ENCODE measurements around the gene ATF6. TPM values are rescaled to one million over a fixed set of nuclear protein-coding genes. Genes with fewer than 3 reads are reported as not detected.

The ATF6 gene
- total and polyA plus RNA-seq, 2 of the 8 experiments (the other 6 are each of a cell fraction or from before 2014, with no cell fraction given): 4.6 to 10.0 TPM

DNA sequence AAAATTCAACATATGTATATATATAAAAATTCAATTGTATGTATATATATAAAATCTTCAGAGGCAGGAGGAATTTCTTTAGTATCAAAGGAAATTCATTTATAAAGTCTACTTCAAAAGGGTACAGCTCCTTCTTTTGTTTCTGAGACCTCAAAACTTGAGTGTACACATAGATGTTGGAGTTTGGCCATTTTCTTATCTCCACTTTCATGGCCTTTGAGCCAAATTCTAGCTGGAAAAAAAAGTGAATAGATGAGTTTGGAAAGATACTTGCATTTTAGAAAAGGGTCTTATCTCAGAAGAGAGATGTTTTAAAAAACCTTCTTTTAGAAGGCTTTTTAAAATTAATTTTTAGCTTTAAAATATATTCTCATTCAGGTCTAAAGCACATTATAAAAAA lies 103.2 kb downstream of the ATF6 start:
- H3K23me2 ChIP-seq (ENCODE audit: low read depth, low read length): no peaks in the 10 kb centered on the region
- no peak overlapping the region for H2BK12ac ChIP-seq (ENCODE audit: low read depth, low read length)
- no peak overlapping the region for H3K9ac ChIP-seq (replicated peaks in 1 of 4; ENCODE audit: extremely low read depth in 1 of 4, low read depth in 3 of 4, low read length in 3 of 4)
- no peaks in the 10 kb centered on the region for H4K20me1 ChIP-seq (replicated peaks in 1 of 2; ENCODE audit: control insufficient read depth in 1 of 2, insufficient read depth in 2 of 2, low read length in 2 of 2)
- H2BK20ac ChIP-seq (ENCODE audit: low read length): no peak overlapping the region
- no peak overlapping the region for H4K8ac ChIP-seq (ENCODE audit: extremely low read depth, insufficient read depth, low read length)
- H2BK120ac ChIP-seq (replicated peaks; ENCODE audit: low read depth, low read length): no peak overlapping the region
- H4K91ac ChIP-seq (replicated peaks; ENCODE audit: insufficient read length, low read length): no peak overlapping the region
- no peak for FAIRE-seq
- H2AFZ ChIP-seq (ENCODE audit: low read length): no peak overlapping the region
- H3K14ac ChIP-seq (ENCODE audit: insufficient read length): no peak overlapping the region
- H3K9me3 ChIP-seq (ENCODE audit: insufficient read depth in 2 of 2, low read depth in 1 of 2, low read length in 1 of 2): no peaks in the 10 kb centered on the region
- TF ChIP-seq CTBP2 (IDR thresholded peaks at IDR 0.05; ENCODE audit: borderline replicate concordance, insufficient read depth, insufficient read length, low read length) (no peak), TBP (IDR thresholded peaks at IDR 0.05; ENCODE audit: low read depth, low read length) (no peak), SP4 (IDR thresholded peaks at IDR 0.05; ENCODE audit: low read length) (no peak), RAD21 (IDR thresholded peaks at IDR 0.05 in 1 of 2, conservative IDR thresholded peaks at IDR 0.05 in 1 of 2; ENCODE audit: low read depth in 2 of 2, low read length in 2 of 2) (no peak), SUZ12 (IDR thresholded peaks at IDR 0.05; ENCODE audit: low read length) (no peak), CHD2 (IDR thresholded peaks at IDR 0.05; ENCODE audit: low read length) (no peak), ZNF274 (IDR thresholded peaks at IDR 0.05; ENCODE audit: borderline replicate concordance, extremely low read depth, low read length) (no peak), CBX8 (IDR thresholded peaks at IDR 0.05; ENCODE audit: borderline replicate concordance, low read depth, low read length) (no peak), RFX5 (IDR thresholded peaks at IDR 0.05; ENCODE audit: borderline replicate concordance, low read depth, low read length) (no peak), SIN3A (conservative IDR thresholded peaks at IDR 0.05 in 1 of 2, IDR thresholded peaks at IDR 0.05 in 1 of 2; ENCODE audit: low read depth in 1 of 2, low read length in 2 of 2) (no peak), SP2 (IDR thresholded peaks at IDR 0.05; ENCODE audit: low read length) (no peak), CBX5 (IDR thresholded peaks at IDR 0.05; ENCODE audit: low read depth, low read length) (no peak), TAF1 (IDR thresholded peaks at IDR 0.05; ENCODE audit: low read depth, low read length) (no peak), KDM5A (IDR thresholded peaks at IDR 0.05; ENCODE audit: low read length) (no peak)
- no peaks in the 10 kb centered on the region for H3K4me1 ChIP-seq (replicated peaks in 1 of 4; ENCODE audit: control insufficient read depth in 3 of 4, insufficient read depth in 4 of 4, low read length in 3 of 4)
- no peak overlapping the region for H2BK5ac ChIP-seq (ENCODE audit: low read depth, low read length)
- no peak overlapping the region for H3K18ac ChIP-seq (ENCODE audit: extremely low read depth, low read length)
- H2AK5ac ChIP-seq (ENCODE audit: low read depth, low read length): no peak overlapping the region
- H3K79me2 ChIP-seq (ENCODE audit: control insufficient read depth in 1 of 2, insufficient read depth in 2 of 2, low read length in 2 of 2): no peaks in the 10 kb centered on the region
- no peaks in the 10 kb centered on the region for H3K36me3 ChIP-seq (ENCODE audit: control insufficient read depth in 2 of 4, insufficient read depth in 4 of 4, low read length in 3 of 4)
- no peak overlapping the region for H3K27ac ChIP-seq (ENCODE audit: low read depth, low read length)
- H3K23ac ChIP-seq (ENCODE audit: insufficient read length): no peak overlapping the region
- H3K4ac ChIP-seq (replicated peaks; ENCODE audit: insufficient read length, low read depth, low read length): no peak overlapping the region
- no peak overlapping the region for H3K4me3 ChIP-seq (ENCODE audit: extremely low read depth in 1 of 4, insufficient read depth in 2 of 4, low read depth in 3 of 4, low read length in 4 of 4)
- H3K56ac ChIP-seq (replicated peaks; ENCODE audit: insufficient read length, low read depth, low read length): no peak overlapping the region
- no peak for DNase-seq (ENCODE audit: low read depth in 1 of 2, low spot score in 2 of 2)
- H3K27me3 ChIP-seq (replicated peaks in 1 of 4; ENCODE audit: control insufficient read depth in 3 of 4, extremely low read depth in 1 of 4, insufficient read depth in 3 of 4, low read length in 3 of 4): no peaks in the 10 kb centered on the region
- no peak overlapping the region for H2BK15ac ChIP-seq (ENCODE audit: low read length)
- H4K5ac ChIP-seq (ENCODE audit: insufficient read length, low read depth, low read length): no peak overlapping the region
- POLR2A ChIA-PET (ENCODE audit: partially characterized antibody): no interaction called here
- H3K4me2 ChIP-seq (ENCODE audit: insufficient read depth in 1 of 2, low read depth in 2 of 2, low read length in 2 of 2): no peak overlapping the region
- H3K79me1 ChIP-seq (ENCODE audit: low read depth, low read length): no peaks in the 10 kb centered on the region
- CTCF ChIA-PET (ENCODE audit: partially characterized antibody): interaction anchor here (1.4 kb wide), 1 partner anchor 11 kb away, joined by 5 read pairs; no protein-coding TSS in a partner anchor

Measured in H1 (cell line).